Spleen (tissue), 11 donors: ENCODE results near the gene SNRPA1. TPM values are rescaled to one million over a fixed set of nuclear protein-coding genes. Genes with fewer than 3 reads are reported as not detected.
A peak's percentile ranks its signal among the peaks of the same experiment; 100 is the strongest.

Experiments used
- DNase-seq: peaks from one replicate; pipeline ENCODE4 v3.0.0-alpha.2; 2020
- H3K27ac ChIP-seq, 8 donors: fragments of 200-600 bp; sonication (generic) in 7 of 8; 1 replicate in 4 of 8; 2 replicates in 4 of 8; pipeline versions ENCODE4 v1.5.0 to v1.8.0; 2016 to 2021; ENCODE audit warnings: inconsistent platforms in 4 of 8, mild to moderate bottlenecking in 4 of 8, moderate library complexity in 1 of 8
- H3K27me3 ChIP-seq, 7 donors: fragments of 200-600 bp; sonication (generic) in 6 of 7; replicated peaks in 1 of 7; 1 replicate in 4 of 7; 2 replicates in 3 of 7; pipeline versions ENCODE4 v1.5.0 to v1.8.0; 2016 to 2021; ENCODE audit warnings: inconsistent platforms in 3 of 7, mild to moderate bottlenecking in 1 of 7
- H3K36me3 ChIP-seq, 6 donors: fragments of 200-600 bp; sonication (generic) in 5 of 6; 1 replicate in 4 of 6; 2 replicates in 2 of 6; pipeline versions ENCODE4 v1.5.0 to v1.8.0; 2016 to 2021; ENCODE audit warnings: inconsistent platforms in 2 of 6
- H3K4me1 ChIP-seq, 6 donors: fragments of 200-600 bp; sonication (generic) in 5 of 6; 1 replicate in 3 of 6; 2 replicates in 3 of 6; pipeline versions ENCODE4 v1.5.0 to v1.8.0; 2016 to 2021; ENCODE audit warnings: inconsistent platforms in 3 of 6
- H3K4me3 ChIP-seq, 8 donors: fragments of 200-600 bp; sonication (generic) in 7 of 8; 1 replicate in 4 of 8; 2 replicates in 4 of 8; pipeline versions ENCODE4 v1.5.0 to v1.8.0; 2016 to 2021; ENCODE audit warnings: inconsistent platforms in 4 of 8, mild to moderate bottlenecking in 4 of 8, moderate library complexity in 2 of 8
- H3K9me3 ChIP-seq, 8 donors: fragments of 200-600 bp; sonication (generic) in 7 of 8; 1 replicate in 4 of 8; 2 replicates in 4 of 8; pipeline versions ENCODE4 v1.5.0 to v1.8.0; 2016 to 2021; ENCODE audit warnings: inconsistent platforms in 4 of 8
- CTCF ChIP-seq, 11 experiments: fragments of 200-600 bp in 7 of 11; fragments of 450-650 bp in 4 of 11; sonication (generic) in 4 of 11; IDR thresholded peaks in 8 of 11; conservative IDR thresholded peaks in 3 of 11; 1 replicate in 7 of 11; 2 replicates in 4 of 11; pipeline versions ENCODE4 v1.4.0 to v1.8.0; 2016 to 2021; ENCODE audit warnings: antibody characterized with exemption in 11 of 11, inconsistent platforms in 4 of 11, mild to moderate bottlenecking in 1 of 11
- POLR2A ChIP-seq, 3 donors: fragments of 450-650 bp; IDR thresholded peaks; one replicate each; pipeline ENCODE4 v1.5.1; 2017; ENCODE audit warnings: antibody characterized with exemption in 3 of 3, mild to moderate bottlenecking in 1 of 3
- POLR2AphosphoS5 ChIP-seq, 3 donors: sonication (generic); formaldehyde crosslinking; IDR thresholded peaks; one replicate each; pipeline ENCODE4 v1.5.1; 2017; ENCODE audit warnings: antibody characterized with exemption in 3 of 3
- WGBS, 5 donors: extraction: QIAGEN DNeasy Blood & Tissue Kit in 3 of 5; methylation state at CpG; one replicate each; pipeline versions ENCODE4 v1.1.5 to v1.1.7; 2013 to 2018; 5-methylcytosine and 5-hydroxymethylcytosine counted together
- intact Hi-C: fragments of 100-400 bp; cut with DNase I; formaldehyde crosslinking; loops from one replicate; pipeline ENCODE4 v1.15.0; 2023; ENCODE audit warnings: low total_unique reads
- polyA plus RNA-seq, 3 donors: library from polyadenylated mRNA; stranded (reverse); fragments of 200-250 nt; gene quantifications; one replicate each; pipeline ENCODE4 v1.2.1, GENCODE V29; 2013
- total RNA-seq, 7 donors: library from RNA; depleted of rRNA in 3 of 7; stranded (reverse); fragments of >200 nt in 3 of 7; fragmentation: NEBNext Ultra II Directional in 4 of 7; extraction: Animal tissue kit (Norgen Biotek cat#: 25700) in 4 of 7; gene quantifications; one replicate each; pipeline versions ENCODE4 v1.1.0 to v1.2.1, GENCODE V29; 2016 to 2021
- donor health status: healthy with polysubstance abuse.
- donor health status: DM: no; HTN: no; CAD: no; lungs with moderate emphysema.
- donor health status: DM: no; HTN: no; CAD: no.
- donor health status: Bipolar disorder and iron deficiency.
- donor health status: healthy.
- donor health status: DM: no; HTN: no; CAD: no.
- donor health status: DM: yes; HTN: yes; CAD: no.

Gene SNRPA1
- total and polyA plus RNA-seq, 10 donors = 56.2 to 85.4 (median 74.6) TPM

DNA sequence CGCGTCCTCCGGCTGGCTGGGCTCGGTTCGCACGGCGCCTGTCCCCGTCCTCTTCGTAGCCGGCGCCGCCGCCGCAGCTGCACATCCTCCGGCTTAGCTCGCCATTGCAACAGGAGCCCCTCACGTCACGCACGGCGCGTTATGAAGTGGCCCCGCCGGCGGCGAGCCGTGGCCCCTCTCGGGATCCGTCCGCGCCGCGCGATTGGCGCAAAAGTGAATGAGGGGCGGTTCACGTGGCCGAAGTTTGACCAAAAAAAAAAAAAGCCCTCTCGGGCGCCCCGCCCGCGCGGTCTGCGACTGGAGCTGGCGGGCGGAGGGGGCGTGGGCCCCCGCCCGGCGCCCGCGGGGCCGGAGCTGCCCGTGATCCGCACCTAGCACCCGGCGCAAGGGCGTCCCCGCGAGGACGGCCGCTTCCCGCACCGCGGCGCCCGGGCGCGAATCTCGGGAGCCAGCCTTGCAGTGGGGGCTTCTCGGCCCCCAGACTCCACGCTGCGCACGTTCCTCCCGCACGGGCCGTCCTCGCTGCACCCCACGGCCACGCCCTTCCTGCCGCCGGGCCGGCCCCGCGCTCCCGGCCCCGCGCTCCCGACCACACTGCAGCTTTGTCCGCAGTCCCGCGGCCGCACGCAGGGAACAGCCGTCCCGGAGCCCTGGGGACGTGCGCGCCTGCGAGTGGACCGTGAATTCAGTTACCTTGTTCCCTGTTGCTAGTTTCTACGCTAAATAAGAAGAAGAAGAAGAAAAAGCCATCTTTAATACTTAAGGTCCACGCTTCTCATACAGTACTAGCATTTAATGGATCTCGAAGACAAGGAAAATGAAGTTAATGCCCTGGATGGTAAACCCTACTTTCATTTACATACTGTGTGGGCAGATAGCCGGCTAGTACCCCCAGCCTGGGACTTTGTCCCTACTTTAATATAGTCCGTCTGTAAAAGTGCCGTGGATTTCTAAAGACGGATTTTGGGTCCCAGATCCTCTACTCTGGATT lies 42.9 kb downstream of the SNRPA1 start, which contains the start of gene CHSY1:
Gene CHSY1, minus strand, starts transcription at position 219 of the 991 bp plus-strand sequence. CDS start 592 bp downstream, outside the sequence.
- H3K4me1 ChIP-seq = peaks cover 21 to 81% (median 62%) of the 10 kb centered on the region in 6 donors
- intact Hi-C loops = loop anchor here (10.0 kb wide), 1 partner anchor 127 kb away; no protein-coding TSS in a partner anchor
- H3K36me3 ChIP-seq = peaks cover 0 to 4% (median 0%) of the 10 kb centered on the region in 6 donors
- peak within 1 kb of the TSS; percentile 76 to 93 (median 82) for H3K4me3 ChIP-seq
- H3K27ac ChIP-seq = peak within 1 kb of the TSS; percentile 74 to 96 (median 92)
- DNase-seq = peak; percentile 98
- peak; percentile 98 to 99 (median 98) for TF ChIP-seq POLR2AphosphoS5 (IDR thresholded peaks at IDR 0.05)
- peak in 5 of 11 experiments; percentile 24 to 38 (median 30) for TF ChIP-seq CTCF (IDR thresholded peaks at IDR 0.05 in 8 of 11, conservative IDR thresholded peaks at IDR 0.05 in 3 of 11)
- peak in 2 of 3 donors; percentile 73 to 84 for TF ChIP-seq POLR2A (IDR thresholded peaks at IDR 0.05)
- WGBS, 5 donors = 1 to 2% (median 1%) methylated on average over 55 to 108 of the region's 108 CpGs
- no peaks in the 10 kb centered on the region for H3K27me3 ChIP-seq
- H3K9me3 ChIP-seq = no peaks in the 10 kb centered on the region

- H3K4me3 ChIP-seq = peak overlapping the region; percentile 76 to 93 (median 82)
- H3K27ac ChIP-seq = peak overlapping the region; percentile 74 to 96 (median 92)
- WGBS, 5 donors = 0 to 2% (median 1%) methylated on average over 21 to 150 of the region's 150 CpGs
- peaks cover 0 to 4% (median 0%) of the 10 kb centered on the region in 6 donors for H3K36me3 ChIP-seq
- H3K9me3 ChIP-seq = no peaks in the 10 kb centered on the region
- DNase-seq = peak; percentile 91
- no peaks in the 10 kb centered on the region for H3K27me3 ChIP-seq
- intact Hi-C loops = loop anchor here (10.0 kb wide), 1 partner anchor 126 kb away; no protein-coding TSS in a partner anchor
- peaks cover 27 to 83% (median 68%) of the 10 kb centered on the region in 6 donors for H3K4me1 ChIP-seq
- TF ChIP-seq POLR2AphosphoS5 (IDR thresholded peaks at IDR 0.05) = peak; percentile 19 to 76 (median 23)
- peak in 1 of 11 experiments; percentile 25 for TF ChIP-seq CTCF (IDR thresholded peaks at IDR 0.05 in 8 of 11, conservative IDR thresholded peaks at IDR 0.05 in 3 of 11)
- TF ChIP-seq POLR2A (IDR thresholded peaks at IDR 0.05) = no peak
Measured at GRCh38 chr15:101250873-101251829, 43.9 kb downstream of the SNRPA1 start.

GRCh38 chr15:101250341-101250831 lies 44.7 kb downstream of the SNRPA1 start:
- no peak for DNase-seq
- peaks cover 27 to 83% (median 72%) of the 10 kb centered on the region in 6 donors for H3K4me1 ChIP-seq
- H3K27me3 ChIP-seq = no peaks in the 10 kb centered on the region
- peaks cover 0 to 4% (median 0%) of the 10 kb centered on the region in 6 donors for H3K36me3 ChIP-seq
- H3K27ac ChIP-seq = peak overlapping the region; percentile 61 to 96 (median 78)
- intact Hi-C loops = loop anchor here (10.0 kb wide), 1 partner anchor 126 kb away; no protein-coding TSS in a partner anchor
- no peak for TF ChIP-seq POLR2A (IDR thresholded peaks at IDR 0.05)
- no peak for TF ChIP-seq POLR2AphosphoS5 (IDR thresholded peaks at IDR 0.05)
- no peak for TF ChIP-seq CTCF (IDR thresholded peaks at IDR 0.05 in 8 of 11, conservative IDR thresholded peaks at IDR 0.05 in 3 of 11)
- no peaks in the 10 kb centered on the region for H3K9me3 ChIP-seq
- WGBS, 5 donors = 12 to 23% (median 14%) methylated on average over 6 of the region's 6 CpGs
- H3K4me3 ChIP-seq = peak overlapping the region; percentile 76 to 93 (median 82)
